Calu3 (cell line): ENCODE results near the gene MLLT10. TPM values are rescaled to one million over a fixed set of nuclear protein-coding genes. Genes with fewer than 3 reads are reported as not detected.

Experiments used
- BruUV-seq: library from RNA; stranded (reverse); fragments of 400-500 nt; replicated peaks from 2 replicates; lab custom pipeline; 2021; lab: Mats Ljungman, UMichigan
- CTCF ChIA-PET: fragments of 300-600 bp; sonication (Branson Sonifier 250); formaldehyde crosslinking; loops from one replicate; lab custom pipeline; 2022; ENCODE audit warnings: antibody characterized with exemption; lab: Charles Lee
- DNase-seq: peaks from one replicate; pipeline ENCODE4 v3.0.0; 2022
- H3K27ac Mint-ChIP-seq: one replicate; pipeline ENCODE4 v1.8.0; 2022; ENCODE audit warnings: mixed read lengths; ENCODE audit not compliant: unreplicated experiment
- H3K27me3 Mint-ChIP-seq: one replicate; pipeline ENCODE4 v1.8.0; 2022; ENCODE audit warnings: mixed read lengths; ENCODE audit not compliant: unreplicated experiment
- H3K36me3 Mint-ChIP-seq: one replicate; pipeline ENCODE4 v1.8.0; 2022; ENCODE audit warnings: mild to moderate bottlenecking, moderate library complexity, mixed read lengths; ENCODE audit not compliant: insufficient read depth, unreplicated experiment
- H3K4me1 Mint-ChIP-seq: one replicate; pipeline ENCODE4 v1.8.0; 2022; ENCODE audit warnings: mild to moderate bottlenecking, low read depth, mixed read lengths; ENCODE audit not compliant: unreplicated experiment
- H3K4me3 Mint-ChIP-seq: one replicate; pipeline ENCODE4 v1.8.0; 2022; ENCODE audit warnings: mild to moderate bottlenecking, low read depth, moderate library complexity, mixed read lengths; ENCODE audit not compliant: unreplicated experiment
- H3K9me3 Mint-ChIP-seq: one replicate; pipeline ENCODE4 v1.8.0; 2022; ENCODE audit warnings: low read depth, mixed read lengths; ENCODE audit not compliant: unreplicated experiment
- intact Hi-C: fragments of 100-400 bp; cut with micrococcal nuclease; formaldehyde crosslinking; loops from one replicate; pipeline ENCODE4 v1.10.0; 2022; ENCODE audit not compliant: unreplicated experiment
- total RNA-seq: library from RNA; stranded (reverse); gene quantifications from 2 replicates; pipeline ENCODE4 v1.2.3, GENCODE V29; 2022
- TF ChIP-seq, protein P1 (sequence below): fragments of 200-600 bp; IDR thresholded peaks from one replicate; pipeline ENCODE4 v1.8.0; 2022; ENCODE audit warnings: antibody characterized with exemption; ENCODE audit not compliant: unreplicated experiment

The MLLT10 gene
- total RNA-seq, 1 experiment from 2014 or later = 34.7 TPM

DNA sequence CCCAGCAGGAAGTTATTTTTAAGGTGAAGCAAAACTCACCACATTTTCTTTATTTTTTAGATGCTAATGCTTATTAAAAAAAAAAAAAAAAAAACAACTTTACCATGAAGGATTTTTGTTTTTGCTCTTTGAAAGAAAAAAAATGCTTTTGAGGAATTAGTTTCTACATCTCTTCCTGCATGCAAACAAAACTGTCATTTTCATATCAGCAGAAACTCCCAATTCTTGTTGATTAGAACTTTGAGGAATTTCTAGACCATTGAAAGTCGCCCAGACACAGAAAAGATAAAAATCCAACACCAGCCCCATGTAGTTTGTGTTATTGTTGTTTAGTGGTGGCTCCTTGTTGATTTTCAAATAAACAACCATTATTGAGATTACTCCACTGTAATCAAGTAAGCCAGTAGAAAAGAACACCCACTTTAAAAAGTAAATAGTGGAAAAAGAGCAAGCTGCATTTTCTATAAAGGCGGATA lies 22.9 kb upstream of the MLLT10 start:
- CTCF ChIA-PET = no interaction called here
- TF ChIP-seq, protein P1, sequence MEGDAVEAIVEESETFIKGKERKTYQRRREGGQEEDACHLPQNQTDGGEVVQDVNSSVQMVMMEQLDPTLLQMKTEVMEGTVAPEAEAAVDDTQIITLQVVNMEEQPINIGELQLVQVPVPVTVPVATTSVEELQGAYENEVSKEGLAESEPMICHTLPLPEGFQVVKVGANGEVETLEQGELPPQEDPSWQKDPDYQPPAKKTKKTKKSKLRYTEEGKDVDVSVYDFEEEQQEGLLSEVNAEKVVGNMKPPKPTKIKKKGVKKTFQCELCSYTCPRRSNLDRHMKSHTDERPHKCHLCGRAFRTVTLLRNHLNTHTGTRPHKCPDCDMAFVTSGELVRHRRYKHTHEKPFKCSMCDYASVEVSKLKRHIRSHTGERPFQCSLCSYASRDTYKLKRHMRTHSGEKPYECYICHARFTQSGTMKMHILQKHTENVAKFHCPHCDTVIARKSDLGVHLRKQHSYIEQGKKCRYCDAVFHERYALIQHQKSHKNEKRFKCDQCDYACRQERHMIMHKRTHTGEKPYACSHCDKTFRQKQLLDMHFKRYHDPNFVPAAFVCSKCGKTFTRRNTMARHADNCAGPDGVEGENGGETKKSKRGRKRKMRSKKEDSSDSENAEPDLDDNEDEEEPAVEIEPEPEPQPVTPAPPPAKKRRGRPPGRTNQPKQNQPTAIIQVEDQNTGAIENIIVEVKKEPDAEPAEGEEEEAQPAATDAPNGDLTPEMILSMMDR = no peak
- intact Hi-C loops = no loop called here
- no peak for DNase-seq
- no peaks in the 10 kb centered on the region for H3K4me1 Mint-ChIP-seq
- peaks cover 35% of the 10 kb centered on the region for H3K27me3 Mint-ChIP-seq
- no peak overlapping the region for H3K4me3 Mint-ChIP-seq
- no TSS peak for BruUV-seq
- H3K9me3 Mint-ChIP-seq = no peaks in the 10 kb centered on the region
- no peak overlapping the region for H3K27ac Mint-ChIP-seq
- H3K36me3 Mint-ChIP-seq = no peaks in the 10 kb centered on the region

DNA sequence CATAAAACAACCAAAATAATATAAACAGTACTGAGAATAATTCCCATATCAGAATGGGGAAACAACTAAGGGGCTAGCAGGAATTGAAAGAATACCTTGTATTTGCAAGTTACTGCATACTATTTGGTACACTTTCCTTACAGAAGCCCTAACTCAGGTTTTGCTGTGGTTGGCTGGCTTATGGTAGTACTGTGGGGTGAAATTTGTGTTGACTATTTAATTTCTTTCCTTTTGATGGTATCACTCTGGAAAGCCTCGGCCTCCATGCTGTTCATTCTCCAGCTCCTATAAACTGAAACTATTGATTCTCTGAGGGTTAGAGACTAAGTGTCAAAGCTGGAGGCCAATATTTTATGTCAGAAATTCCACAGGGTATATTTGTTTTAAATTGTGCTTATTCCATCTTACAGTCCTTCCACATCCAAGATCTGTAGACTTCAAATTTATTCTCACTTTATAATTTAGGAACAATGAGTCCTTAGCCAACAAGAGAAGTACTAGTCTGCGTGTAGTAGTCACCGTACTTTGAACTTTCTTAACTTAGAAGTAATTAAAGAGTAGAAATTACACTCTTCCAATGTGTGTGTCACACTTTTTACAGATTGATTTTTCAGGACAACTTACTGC lies 22.0 kb upstream of the MLLT10 start:
- CTCF ChIA-PET = no interaction called here
- Mint-ChIP-seq H3K4me3 (no peak overlapping the region), H3K36me3 (peaks cover 5% of the 10 kb centered on the region), H3K4me1 (no peaks in the 10 kb centered on the region), H3K9me3 (no peaks in the 10 kb centered on the region), H3K27me3 (peaks cover 30% of the 10 kb centered on the region), H3K27ac (no peak overlapping the region)
- BruUV-seq = no TSS peak
- TF ChIP-seq, protein P1 = no peak
- intact Hi-C loops = no loop called here
- DNase-seq = no peak

DNA sequence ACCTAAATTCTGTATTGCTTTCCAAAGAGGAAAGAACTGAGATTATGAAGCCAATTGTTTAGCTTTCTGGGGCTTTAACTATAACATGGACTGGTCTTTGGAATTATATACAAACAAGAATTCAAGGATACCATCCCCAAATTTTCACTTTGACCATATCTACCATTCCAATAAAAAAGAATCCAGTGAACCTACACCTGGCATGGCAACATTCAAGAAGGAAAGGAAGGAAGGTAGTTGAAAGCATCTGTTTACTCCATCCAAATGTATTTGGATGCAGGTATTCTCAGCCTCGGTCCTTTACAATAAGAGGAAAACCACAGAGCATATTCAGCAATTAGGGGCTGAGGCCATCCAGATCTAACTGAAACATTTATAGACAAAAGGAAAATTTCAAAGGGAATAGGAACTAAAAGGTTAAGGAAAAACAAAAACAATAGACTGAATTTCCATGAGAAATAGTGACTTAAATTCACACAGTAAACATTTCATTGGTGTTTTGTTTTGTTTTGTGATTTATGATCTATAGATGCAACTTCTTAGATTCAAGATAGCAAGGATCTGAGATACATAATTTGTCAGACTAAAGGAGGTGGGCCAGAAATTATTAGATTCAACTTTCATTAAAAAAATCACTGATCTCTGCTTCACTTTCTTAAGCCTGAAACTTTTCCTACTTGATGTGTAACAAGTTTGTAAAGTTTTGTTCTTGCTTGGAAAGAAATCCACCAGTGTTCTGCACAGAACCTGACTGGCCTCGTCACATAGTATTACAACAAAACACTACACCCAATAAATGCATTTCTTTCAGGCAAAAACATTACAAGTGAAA lies 21.2 kb upstream of the MLLT10 start:
- Mint-ChIP-seq H3K27ac (no peak overlapping the region), H3K36me3 (peaks cover 12% of the 10 kb centered on the region), H3K9me3 (no peaks in the 10 kb centered on the region), H3K27me3 (peaks cover 30% of the 10 kb centered on the region), H3K4me3 (no peak overlapping the region), H3K4me1 (peaks cover 4% of the 10 kb centered on the region)
- DNase-seq = no peak
- TF ChIP-seq, protein P1 = no peak
- BruUV-seq = no TSS peak
- intact Hi-C loops = no loop called here
- CTCF ChIA-PET = no interaction called here

DNA sequence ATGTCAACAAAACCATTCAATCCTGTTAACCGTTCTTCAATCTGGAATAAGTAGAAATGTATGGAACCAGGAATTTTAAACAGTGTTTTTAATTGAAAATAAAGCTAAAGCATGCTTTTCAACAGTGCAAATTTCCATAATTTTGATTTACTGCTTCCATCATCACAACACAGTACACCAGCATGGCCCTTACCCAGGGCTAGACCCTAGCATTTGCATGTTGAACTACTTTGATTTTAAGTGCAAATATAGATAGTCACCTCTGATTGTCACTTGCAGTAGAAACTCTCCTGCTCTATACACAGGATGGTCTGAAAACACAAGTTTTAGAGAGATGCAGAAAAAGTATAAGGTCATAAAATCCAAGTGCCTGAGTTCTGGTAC lies 20.6 kb upstream of the MLLT10 start:
- peaks cover 16% of the 10 kb centered on the region for H3K36me3 Mint-ChIP-seq
- no peak overlapping the region for H3K27ac Mint-ChIP-seq
- DNase-seq = no peak
- no peaks in the 10 kb centered on the region for H3K9me3 Mint-ChIP-seq
- H3K4me3 Mint-ChIP-seq = no peak overlapping the region
- CTCF ChIA-PET = no interaction called here
- peaks cover 10% of the 10 kb centered on the region for H3K4me1 Mint-ChIP-seq
- H3K27me3 Mint-ChIP-seq = peaks cover 31% of the 10 kb centered on the region
- intact Hi-C loops = no loop called here
- BruUV-seq = no TSS peak
- TF ChIP-seq, protein P1 = no peak
